HepG2 (cell line): Measurements from ENCODE around the gene SRI. TPM values are rescaled to one million over a fixed set of nuclear protein-coding genes. Genes with fewer than 3 reads are reported as not detected.

ENCODE experiments used
- ATAC-seq: fragments of 200-7000 bp; cut with Tn5 transposase; 3 replicates; pipeline ENCODE4 v1.9.1; 2020; ENCODE audit warnings: mild to moderate bottlenecking, moderate library complexity
- BruUV-seq: library from RNA; stranded (reverse); fragments of 400-500 nt; replicated peaks from 2 replicates; lab custom pipeline; 2021; lab: Mats Ljungman, UMichigan
- CTCF ChIA-PET: fragments of 300-600 bp; formaldehyde crosslinking; extraction: SDS; loops from one replicate; lab custom pipeline; 2021; ENCODE audit warnings: low total read pairs, inconsistent platforms, low intra/inter-chr PET ratio; lab: Yijun Ruan, JAX
- POLR2A ChIA-PET: fragments of 350-600 bp; sonication (Branson Sonifier 250); formaldehyde crosslinking; loops from one replicate; lab custom pipeline; 2020; ENCODE audit warnings: antibody characterized with exemption, inconsistent platforms; lab: Yijun Ruan, JAX
- DNase-seq: peaks from one replicate; pipeline ENCODE4 v3.0.0-alpha.2; 2015; ENCODE audit warnings: low spot score
- FAIRE-seq: peaks from 3 replicates; lab custom pipeline; 2011; peaks lifted over from hg19 to GRCh38; lab: Jason Lieb, UNC
- H2AFZ ChIP-seq: one replicate; pipeline ENCODE4 v1.6.1; 2011; ENCODE audit warnings: low read length, inconsistent platforms
- H3K27ac ChIP-seq: fragments of 300-600 bp; 3 replicates; pipeline ENCODE4 v1.8.0; 2011; ENCODE audit warnings: mixed run types, mild to moderate bottlenecking, mixed read lengths, low read length, inconsistent platforms; ENCODE audit not compliant: insufficient read depth; ENCODE audit errors: extremely low read length
- H3K27me3 ChIP-seq, 2 experiments: fragments of 200-600 bp in 1 of 2; 2 replicates in 1 of 2; 3 replicates in 1 of 2; pipeline versions ENCODE4 v1.6.0 to v1.8.0; 2011; ENCODE audit warnings: low read length in 2 of 2, mild to moderate bottlenecking in 2 of 2, moderate library complexity in 2 of 2, inconsistent platforms in 1 of 2; ENCODE audit not compliant: insufficient read depth in 2 of 2, control insufficient read depth in 1 of 2
- H3K36me3 ChIP-seq, 2 experiments: fragments of 200-600 bp in 1 of 2; replicated peaks in 1 of 2; 2 replicates in 1 of 2; 3 replicates in 1 of 2; pipeline versions ENCODE4 v1.5.1 to v1.8.0; 2011; ENCODE audit warnings: low read length in 2 of 2, inconsistent platforms in 1 of 2; ENCODE audit not compliant: insufficient read depth in 2 of 2, control insufficient read depth in 1 of 2
- H3K4me1 ChIP-seq: 2 replicates; pipeline ENCODE4 v1.5.1; 2012; ENCODE audit warnings: low read length, inconsistent platforms; ENCODE audit not compliant: insufficient read depth
- H3K4me2 ChIP-seq: 2 replicates; pipeline ENCODE4 v1.6.0; 2011; ENCODE audit warnings: low read depth, low read length, inconsistent platforms
- H3K4me3 ChIP-seq, 3 experiments: fragments of 200-600 bp in 1 of 3; sonication (generic), shearing (Covaris generic) in 1 of 3; replicated peaks in 1 of 3; 2 replicates each; pipeline ENCODE4 v1.5.1; 2011 to 2016; ENCODE audit warnings: low read length in 3 of 3, inconsistent platforms in 2 of 3, low read depth in 2 of 3, mild to moderate bottlenecking in 2 of 3, control low read depth in 1 of 3, mixed read lengths in 1 of 3; ENCODE audit not compliant: insufficient read depth in 1 of 3
- H3K79me2 ChIP-seq: one replicate; pipeline ENCODE4 v1.6.1; 2011; ENCODE audit warnings: low read length, inconsistent platforms; ENCODE audit not compliant: insufficient read depth
- H3K9ac ChIP-seq: 2 replicates; pipeline ENCODE4 v1.6.0; 2011; ENCODE audit warnings: mild to moderate bottlenecking, low read depth, low read length, inconsistent platforms; ENCODE audit not compliant: insufficient read depth
- H3K9me3 ChIP-seq: 2 replicates; pipeline ENCODE4 v1.5.1; 2012; ENCODE audit warnings: mild to moderate bottlenecking, low read length
- H4K20me1 ChIP-seq: 2 replicates; pipeline ENCODE4 v1.6.0; 2011; ENCODE audit warnings: inconsistent platforms, mild to moderate bottlenecking, low read length, moderate library complexity; ENCODE audit not compliant: insufficient read depth
- AGO2 ChIP-seq: fragments of 200-400 bp; formaldehyde crosslinking; optimal IDR thresholded peaks from 2 replicates; pipeline ENCODE3; 2017; ENCODE audit warnings: mild to moderate bottlenecking, low read depth, low read length, moderate library complexity
- EZH2 ChIP-seq: conservative IDR thresholded peaks from 2 replicates; pipeline ENCODE4 v1.6.1; 2012; ENCODE audit warnings: mild to moderate bottlenecking, low read depth, low read length, moderate library complexity
- FOXP4 ChIP-seq: sonication (generic); formaldehyde crosslinking; IDR thresholded peaks from 2 replicates; pipeline ENCODE4 v1.4.0; 2020; ENCODE audit warnings: missing genetic modification reagents
- IKZF1 ChIP-seq: fragments of 450-650 bp; IDR thresholded peaks from 2 replicates; pipeline ENCODE4 v1.7.1; 2016
- MEIS2 ChIP-seq: sonication (generic); formaldehyde crosslinking; IDR thresholded peaks from 2 replicates; pipeline ENCODE4 v1.9.0; 2021; ENCODE audit warnings: mild to moderate bottlenecking, missing genetic modification reagents
- POGK ChIP-seq: sonication (generic); formaldehyde crosslinking; conservative IDR thresholded peaks from 2 replicates; pipeline ENCODE4 v1.8.0; 2022; ENCODE audit warnings: mild to moderate bottlenecking, moderate library complexity, missing genetic modification reagents
- SMYD3 ChIP-seq: sonication (generic); formaldehyde crosslinking; IDR thresholded peaks from 2 replicates; pipeline ENCODE4 v1.8.1; 2023; ENCODE audit warnings: mild to moderate bottlenecking, missing genetic modification reagents
- SP4 ChIP-seq: sonication (generic); formaldehyde crosslinking; IDR thresholded peaks from 2 replicates; pipeline ENCODE4 v1.8.1; 2023; ENCODE audit warnings: mild to moderate bottlenecking, missing genetic modification reagents
- TOE1 ChIP-seq: sonication (generic); formaldehyde crosslinking; IDR thresholded peaks from 2 replicates; pipeline ENCODE4 v1.4.0; 2020; ENCODE audit warnings: mild to moderate bottlenecking, missing genetic modification reagents
- TOPORS ChIP-seq: sonication (generic); formaldehyde crosslinking; IDR thresholded peaks from 2 replicates; pipeline ENCODE4 v1.8.0; 2023; ENCODE audit warnings: mild to moderate bottlenecking, missing genetic modification reagents
- ZBTB1 ChIP-seq: sonication (generic); formaldehyde crosslinking; IDR thresholded peaks from 2 replicates; pipeline ENCODE4 v1.4.0; 2020; ENCODE audit warnings: missing genetic modification reagents, borderline replicate concordance
- ZBTB10 ChIP-seq: sonication (generic); formaldehyde crosslinking; IDR thresholded peaks from 2 replicates; pipeline ENCODE4 v1.4.0; 2020; ENCODE audit warnings: missing genetic modification reagents, borderline replicate concordance
- ZBTB3 ChIP-seq: sonication (generic); formaldehyde crosslinking; IDR thresholded peaks from 2 replicates; pipeline ENCODE4 v1.4.0; 2020; ENCODE audit warnings: low read depth, mild to moderate bottlenecking, moderate library complexity, missing genetic modification reagents, borderline replicate concordance
- ZNF572 ChIP-seq: sonication (generic); formaldehyde crosslinking; IDR thresholded peaks from 2 replicates; pipeline ENCODE4 v1.5.1; 2020; ENCODE audit warnings: mild to moderate bottlenecking, missing genetic modification reagents
- ZNF607 ChIP-seq: sonication (generic); formaldehyde crosslinking; IDR thresholded peaks from 2 replicates; pipeline ENCODE4 v1.5.1; 2020; ENCODE audit warnings: missing genetic modification reagents, mild to moderate bottlenecking, borderline replicate concordance
- WGBS: methylation state at CpG from one replicate; pipeline ENCODE4 v1.1.6; 2017; ENCODE audit warnings: low lambda C conversion rate; 5-methylcytosine and 5-hydroxymethylcytosine counted together
- in situ Hi-C: cut with HindIII; loops from 2 replicates; pipeline ENCODE4 v1.10.0; 2017; ENCODE audit warnings: low pct_unique_long_range_greater_than_20kb; ENCODE audit not compliant: extremely low pct_ligation_motif_present
- intact Hi-C: fragments of 100-400 bp; cut with micrococcal nuclease; formaldehyde crosslinking; loops from one replicate; pipeline ENCODE4 v1.10.0; 2022; ENCODE audit not compliant: unreplicated experiment
- polyA plus RNA-seq, 8 experiments: library from polyadenylated mRNA; depleted of rRNA in 3 of 8; stranded (reverse) in 7 of 8; unstranded in 1 of 8; fragments of >200 nt; fragmentation: Illumina TruSeq in 4 of 8; extraction: Trizol in 4 of 8; gene quantifications; 2 replicates each; pipeline versions ENCODE4 v1.2.1 to v1.2.3, GENCODE V29; 2011 to 2016; ENCODE audit warnings: low read depth in 4 of 8, missing spikeins in 1 of 8, mixed read lengths in 1 of 8; ENCODE audit not compliant: insufficient read depth in 1 of 8
- total RNA-seq, 5 experiments: library from RNA; depleted of rRNA; stranded (reverse); fragments of >200 nt; fragmentation: Illumina TruSeq; extraction: Trizol; gene quantifications; 2 replicates each; pipeline ENCODE4 v1.2.3, GENCODE V29; 2016; ENCODE audit warnings: low read depth in 1 of 5
- TF ChIP-seq, protein P1 (sequence below): sonication (generic); formaldehyde crosslinking; IDR thresholded peaks from 2 replicates; pipeline ENCODE4 v1.8.0; 2022; ENCODE audit warnings: missing genetic modification reagents, mild to moderate bottlenecking, borderline replicate concordance
- TF ChIP-seq, protein P2 (sequence below): sonication (generic); formaldehyde crosslinking; IDR thresholded peaks from 2 replicates; pipeline ENCODE4 v1.4.0; 2020; ENCODE audit warnings: missing genetic modification reagents

The SRI gene
- total and polyA plus RNA-seq, 2 of the 13 experiments (the other 11 are each of a cell fraction or from before 2014, with no cell fraction given): 0.33 TPM; not detected in 1

DNA sequence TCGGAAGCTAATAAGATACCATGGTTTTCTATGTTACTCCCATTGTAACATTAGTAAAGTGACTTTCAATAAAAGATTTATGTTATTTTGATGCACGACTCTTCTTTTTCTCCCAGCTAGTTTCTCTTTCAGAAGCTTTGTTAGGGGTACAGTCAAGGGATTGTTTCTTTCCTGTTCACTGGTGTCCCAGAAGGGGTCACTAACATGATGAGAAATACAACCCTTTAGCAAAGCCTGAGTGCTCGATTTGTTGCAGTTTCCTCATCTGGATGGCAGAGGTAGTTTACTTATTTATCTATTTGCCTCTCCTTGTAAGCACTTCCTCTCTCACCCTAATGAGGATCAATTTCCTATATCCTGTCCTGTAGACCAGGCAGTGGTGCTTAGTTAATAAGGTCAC, 17.0 kb downstream of the SRI start:
- FAIRE-seq (no peak), DNase-seq (no peak), ATAC-seq (no peak)
- no TSS peak for BruUV-seq
- H3K9me3 ChIP-seq: no peaks in the 10 kb centered on the region
- H3K4me3 ChIP-seq: no peak overlapping the region
- intact Hi-C loops: no loop called here
- H3K36me3 ChIP-seq: no peaks in the 10 kb centered on the region
- H2AFZ ChIP-seq: no peak overlapping the region
- H3K4me1 ChIP-seq: no peaks in the 10 kb centered on the region
- POLR2A ChIA-PET: no interaction called here
- no peak overlapping the region for H3K4me2 ChIP-seq
- H3K9ac ChIP-seq: no peak overlapping the region
- in situ Hi-C loops: no loop called here
- CTCF ChIA-PET: no interaction called here
- no peaks in the 10 kb centered on the region for H4K20me1 ChIP-seq
- no peak overlapping the region for H3K27ac ChIP-seq
- peaks cover 0 to 2% of the 10 kb centered on the region in 2 experiments; a peak in 1 of 5 replicates for H3K27me3 ChIP-seq
- H3K79me2 ChIP-seq: no peaks in the 10 kb centered on the region
- 8% methylated on average over 3 of the region's 3 CpGs for WGBS
- TF ChIP-seq, protein P1, sequence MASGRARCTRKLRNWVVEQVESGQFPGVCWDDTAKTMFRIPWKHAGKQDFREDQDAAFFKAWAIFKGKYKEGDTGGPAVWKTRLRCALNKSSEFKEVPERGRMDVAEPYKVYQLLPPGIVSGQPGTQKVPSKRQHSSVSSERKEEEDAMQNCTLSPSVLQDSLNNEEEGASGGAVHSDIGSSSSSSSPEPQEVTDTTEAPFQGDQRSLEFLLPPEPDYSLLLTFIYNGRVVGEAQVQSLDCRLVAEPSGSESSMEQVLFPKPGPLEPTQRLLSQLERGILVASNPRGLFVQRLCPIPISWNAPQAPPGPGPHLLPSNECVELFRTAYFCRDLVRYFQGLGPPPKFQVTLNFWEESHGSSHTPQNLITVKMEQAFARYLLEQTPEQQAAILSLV (CRISPR knock-in tag): no peak
- TF ChIP-seq POGK (CRISPR knock-in tag): no peak
- no peak for TF ChIP-seq TOPORS (CRISPR knock-in tag)
- no peak for TF ChIP-seq FOXP4 (CRISPR knock-in tag)
- TF ChIP-seq ZNF607 (CRISPR knock-in tag): no peak
- no peak for TF ChIP-seq ZBTB1 (CRISPR knock-in tag)
- TF ChIP-seq TOE1 (CRISPR knock-in tag): no peak
- no peak for TF ChIP-seq EZH2
- TF ChIP-seq ZBTB10 (CRISPR knock-in tag): no peak
- TF ChIP-seq, protein P2, sequence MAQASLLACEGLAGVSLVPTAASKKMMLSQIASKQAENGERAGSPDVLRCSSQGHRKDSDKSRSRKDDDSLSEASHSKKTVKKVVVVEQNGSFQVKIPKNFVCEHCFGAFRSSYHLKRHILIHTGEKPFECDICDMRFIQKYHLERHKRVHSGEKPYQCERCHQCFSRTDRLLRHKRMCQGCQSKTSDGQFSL: no peak
- TF ChIP-seq ZNF572 (CRISPR knock-in tag): no peak
- no peak for TF ChIP-seq MEIS2 (CRISPR knock-in tag)
- no peak for TF ChIP-seq SP4 (CRISPR knock-in tag)
- TF ChIP-seq AGO2: no peak
- no peak for TF ChIP-seq ZBTB3
- TF ChIP-seq SMYD3 (CRISPR knock-in tag): no peak
- no peak for TF ChIP-seq IKZF1
